Stimulated activated CD4-positive, alpha-beta T cell treated with anti-CD3 and anti-CD28 coated beads, Interleukin-15, amount 100 ng/mL, for 48 hours (primary cell): ENCODE results near the gene STARD9.

ENCODE experiments used
- DNase-seq, 2 donors: peaks; one replicate each; pipeline ENCODE4 v3.0.0-alpha.2; 2020; ENCODE audit warnings: low read depth in 2 of 2

STARD9 gene

GRCh38 chr15:42694398-42694797 is 119.0 kb downstream of the STARD9 start:
- no peak for DNase-seq

- DNase-seq = no peak
Measured at GRCh38 chr15:42695527-42696071, 120.2 kb downstream of the STARD9 start.

GRCh38 chr15:42696626-42697025 is 121.2 kb downstream of the STARD9 start:
- DNase-seq = no peak

GRCh38 chr15:42704492-42704926 is 129.1 kb downstream of the STARD9 start:
- peak; percentile 29 to 47 for DNase-seq

GRCh38 chr15:42705336-42705735 is 129.9 kb downstream of the STARD9 start:
- DNase-seq = no peak

GRCh38 chr15:42707068-42707467 is 131.7 kb downstream of the STARD9 start:
- no peak for DNase-seq

- no peak for DNase-seq
Measured at GRCh38 chr15:42707873-42708544, 132.6 kb downstream of the STARD9 start.

- no peak for DNase-seq
Measured at GRCh38 chr15:42710662-42711061, 135.3 kb downstream of the STARD9 start.

- no peak for DNase-seq
Measured at GRCh38 chr15:42711746-42712145, 136.3 kb downstream of the STARD9 start.

- DNase-seq = no peak
Measured at GRCh38 chr15:42712584-42712983, 137.2 kb downstream of the STARD9 start.

- no peak for DNase-seq
Measured at GRCh38 chr15:42716125-42716524, 140.7 kb downstream of the STARD9 start.

GRCh38 chr15:42716626-42717025 is 141.2 kb downstream of the STARD9 start:
- DNase-seq = no peak

- no peak for DNase-seq
Measured at GRCh38 chr15:42719043-42719442, 143.6 kb downstream of the STARD9 start.

- no peak for DNase-seq
Measured at GRCh38 chr15:42720071-42720470, 144.7 kb downstream of the STARD9 start.

GRCh38 chr15:42721016-42721415 is 145.6 kb downstream of the STARD9 start:
- no peak for DNase-seq

- DNase-seq = no peak
Measured at GRCh38 chr15:42721916-42722315, 146.5 kb downstream of the STARD9 start.

- DNase-seq = no peak
Measured at GRCh38 chr15:42723068-42723467, 147.7 kb downstream of the STARD9 start.

GRCh38 chr15:42724276-42724675 is 148.9 kb downstream of the STARD9 start:
- DNase-seq = no peak

GRCh38 chr15:42725331-42725903 is 150.0 kb downstream of the STARD9 start:
- DNase-seq = no peak

GRCh38 chr15:42726114-42726513 is 150.7 kb downstream of the STARD9 start:
- no peak for DNase-seq

- no peak for DNase-seq
Measured at GRCh38 chr15:42727750-42728381, 152.5 kb downstream of the STARD9 start.

GRCh38 chr15:42728560-42728959 is 153.2 kb downstream of the STARD9 start:
- no peak for DNase-seq

- DNase-seq = no peak
Measured at GRCh38 chr15:42728972-42729371, 153.6 kb downstream of the STARD9 start.
